Measurements from ENCODE around the gene POLQ. TPM values are rescaled to one million over a fixed set of nuclear protein-coding genes. Genes with fewer than 3 reads are reported as not detected.
A peak's percentile ranks its signal among the peaks of the same experiment; 100 is the strongest.

The POLQ gene
- total and polyA plus RNA-seq, 2 of the 4 experiments (the other 2 are of a cell fraction), result 1.8 to 5.0 TPM

GRCh38 chr3:121483290-121483689 lies 62.5 kb downstream of the POLQ start:
- peak; percentile 56 for DNase-seq
- ATAC-seq (ENCODE audit: low read depth), result no peak
- dilution Hi-C loops (cut with HindIII; ENCODE audit: low sequenced_read_pairs, unreplicated experiment), result no loop called here

More at GRCh38 chr3:121483290-121483689, 62.5 kb downstream of the POLQ start:
- H3K4me3 ChIP-seq (ENCODE audit: insufficient read depth, low read depth, low read length), result no peak overlapping the region
- H2AK5ac ChIP-seq (ENCODE audit: low read depth, low read length), result no peak overlapping the region
- no peak overlapping the region for H3K27ac ChIP-seq (ENCODE audit: insufficient read depth, low read length)
- H3K9me1 ChIP-seq (ENCODE audit: insufficient read depth, low read length), result no peaks in the 10 kb centered on the region
- H4K5ac ChIP-seq (ENCODE audit: low read depth, low read length), result 0 out of 2 replicates have a peak overlapping the region, but pooled peaks have one; percentile 84
- no peaks in the 10 kb centered on the region for H3K36me3 ChIP-seq (ENCODE audit: control insufficient read depth, insufficient read depth, low read length)
- no peak overlapping the region for H4K91ac ChIP-seq (ENCODE audit: insufficient read depth, low read depth, low read length)
- peaks cover 5% of the 10 kb centered on the region for H3K4me1 ChIP-seq (ENCODE audit: control insufficient read depth, insufficient read depth, low read length)
- H3K79me1 ChIP-seq (ENCODE audit: low read depth in 1 of 2, low read length in 2 of 2), result peaks cover 2 to 6% of the 10 kb centered on the region in 2 experiments; a peak in 2 of 4 replicates
- ChIA-PET CTCF (no interaction called here), POLR2A (ENCODE audit: unreplicated experiment) (no interaction called here)
- no TSS peak for BruUV-seq (replicated peaks)
- no peaks in the 10 kb centered on the region for H3K27me3 ChIP-seq (ENCODE audit: control insufficient read depth, insufficient read depth, low read length)
- peak; percentile 24; the same call in 1 of the 2 replicates for TF ChIP-seq CEBPB (IDR thresholded peaks at IDR 0.05; ENCODE audit: low read depth, low read length)
- TF ChIP-seq SMC3 (IDR thresholded peaks at IDR 0.05; ENCODE audit: low read depth, low read length), result no peak
- TF ChIP-seq RFX5 (IDR thresholded peaks at IDR 0.05; ENCODE audit: low read depth, low read length), result no peak
- H3K14ac ChIP-seq (replicated peaks; ENCODE audit: low read depth, low read length), result no peak overlapping the region
- intact Hi-C loops (cut with micrococcal nuclease), result no loop called here
- H3K18ac ChIP-seq (ENCODE audit: low read depth, low read length), result no peak overlapping the region; the same call in 1 of the 2 replicates
- H2BK15ac ChIP-seq (ENCODE audit: low read depth, low read length), result no peak overlapping the region
- in situ Hi-C loops (cut with MboI; ENCODE audit: low sequenced_read_pairs), result loop anchor here (25.0 kb wide), 2 partner anchors 921 to 1046 kb away; no protein-coding TSS in a partner anchor
- WGBS, 2 experiments (ENCODE audit: extremely low coverage in 2 of 2, insufficient read length in 1 of 2), result no CpG with 5 or more reads among the region's 1 CpG
- peak overlapping the region; percentile 4; the same call in 1 of the 2 replicates for H3K56ac ChIP-seq (ENCODE audit: extremely low read depth, insufficient read depth, low read length)
- H3K4me2 ChIP-seq (ENCODE audit: low read depth, low read length), result no peak overlapping the region
- H4K8ac ChIP-seq (ENCODE audit: low read depth in 2 of 2, low read length in 2 of 2), result peak overlapping the region in 1 of 2 experiments; percentile 21; a peak in 1 of 4 replicates
- peak overlapping the region; percentile 55; the same call in 1 of the 2 replicates for H3K4ac ChIP-seq (ENCODE audit: low read depth, low read length)
- H2BK5ac ChIP-seq (ENCODE audit: low read depth, low read length, poor library complexity, severe bottlenecking), result peak overlapping the region; percentile 90
- no peak overlapping the region for H2AK9ac ChIP-seq (replicated peaks; ENCODE audit: low read depth, low read length, poor library complexity)
- H3K23ac ChIP-seq (ENCODE audit: low read depth, low read length), result 0 out of 2 replicates have a peak overlapping the region, but pooled peaks have one; percentile 42
- H2BK20ac ChIP-seq (ENCODE audit: low read depth, low read length), result peak overlapping the region; percentile 66
- H3K9ac ChIP-seq (ENCODE audit: low read depth, low read length), result no peak overlapping the region
- H2BK120ac ChIP-seq (ENCODE audit: low read depth, low read length), result peak overlapping the region; percentile 11; the same call in 1 of the 2 replicates
- no peak overlapping the region for H2AFZ ChIP-seq (replicated peaks; ENCODE audit: low read length, poor library complexity)
- no peaks in the 10 kb centered on the region for H3K9me3 ChIP-seq (ENCODE audit: control insufficient read depth, insufficient read depth, low read length)
- no peaks in the 10 kb centered on the region for H4K20me1 ChIP-seq (ENCODE audit: insufficient read depth, low read length)

Measured in IMR-90 (cell line).